ENCODE results near the gene ISOC2.

DNA sequence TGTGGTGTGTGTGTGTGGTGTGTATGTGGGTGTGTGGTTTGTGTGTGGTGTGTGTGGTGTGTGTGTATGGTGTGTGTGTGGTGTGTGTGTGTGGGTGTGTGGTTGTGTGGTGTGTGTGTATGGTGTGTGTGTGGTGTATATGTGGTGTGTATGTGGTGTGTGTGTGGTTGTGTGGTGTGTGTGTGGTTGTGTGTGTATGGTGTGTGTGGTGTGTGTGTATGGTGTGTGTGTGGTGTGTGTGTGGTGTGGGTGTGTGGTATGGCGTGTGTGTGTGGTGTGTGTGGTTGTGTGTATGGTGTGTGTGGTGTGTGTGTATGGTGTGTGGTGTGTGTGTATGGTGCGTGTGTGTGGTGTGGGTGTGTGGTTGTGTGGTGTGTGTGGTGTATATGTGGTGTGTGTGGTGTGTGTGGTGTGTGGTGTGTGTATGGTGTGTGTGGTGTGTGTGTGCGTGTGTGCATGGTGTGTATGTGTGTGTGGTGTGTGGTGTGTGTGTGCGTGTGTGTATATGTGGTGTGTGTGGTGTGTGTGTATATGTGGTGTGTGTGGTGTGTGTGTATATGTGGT, 27.0 kb downstream of the ISOC2 start:
- TF ChIP-seq TAF1 (conservative IDR thresholded peaks at IDR 0.05), result no peak
- TF ChIP-seq, protein P1, sequence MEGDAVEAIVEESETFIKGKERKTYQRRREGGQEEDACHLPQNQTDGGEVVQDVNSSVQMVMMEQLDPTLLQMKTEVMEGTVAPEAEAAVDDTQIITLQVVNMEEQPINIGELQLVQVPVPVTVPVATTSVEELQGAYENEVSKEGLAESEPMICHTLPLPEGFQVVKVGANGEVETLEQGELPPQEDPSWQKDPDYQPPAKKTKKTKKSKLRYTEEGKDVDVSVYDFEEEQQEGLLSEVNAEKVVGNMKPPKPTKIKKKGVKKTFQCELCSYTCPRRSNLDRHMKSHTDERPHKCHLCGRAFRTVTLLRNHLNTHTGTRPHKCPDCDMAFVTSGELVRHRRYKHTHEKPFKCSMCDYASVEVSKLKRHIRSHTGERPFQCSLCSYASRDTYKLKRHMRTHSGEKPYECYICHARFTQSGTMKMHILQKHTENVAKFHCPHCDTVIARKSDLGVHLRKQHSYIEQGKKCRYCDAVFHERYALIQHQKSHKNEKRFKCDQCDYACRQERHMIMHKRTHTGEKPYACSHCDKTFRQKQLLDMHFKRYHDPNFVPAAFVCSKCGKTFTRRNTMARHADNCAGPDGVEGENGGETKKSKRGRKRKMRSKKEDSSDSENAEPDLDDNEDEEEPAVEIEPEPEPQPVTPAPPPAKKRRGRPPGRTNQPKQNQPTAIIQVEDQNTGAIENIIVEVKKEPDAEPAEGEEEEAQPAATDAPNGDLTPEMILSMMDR (IDR thresholded peaks at IDR 0.05; ENCODE audit: low read depth, low read length, missing input control), result no peak
- TF ChIP-seq, protein P2, sequence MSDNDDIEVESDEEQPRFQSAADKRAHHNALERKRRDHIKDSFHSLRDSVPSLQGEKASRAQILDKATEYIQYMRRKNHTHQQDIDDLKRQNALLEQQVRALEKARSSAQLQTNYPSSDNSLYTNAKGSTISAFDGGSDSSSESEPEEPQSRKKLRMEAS (IDR thresholded peaks at IDR 0.05), result no peak
- TF ChIP-seq JUND (IDR thresholded peaks at IDR 0.05), result no peak
- TF ChIP-seq YY1 (IDR thresholded peaks at IDR 0.05), result no peak
- TF ChIP-seq, protein P3, sequence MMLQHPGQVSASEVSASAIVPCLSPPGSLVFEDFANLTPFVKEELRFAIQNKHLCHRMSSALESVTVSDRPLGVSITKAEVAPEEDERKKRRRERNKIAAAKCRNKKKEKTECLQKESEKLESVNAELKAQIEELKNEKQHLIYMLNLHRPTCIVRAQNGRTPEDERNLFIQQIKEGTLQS (IDR thresholded peaks at IDR 0.05), result no peak
- TF ChIP-seq FOXA1 (IDR thresholded peaks at IDR 0.05), result no peak
- TF ChIP-seq HNF4G (IDR thresholded peaks at IDR 0.05), result no peak
